Nephron (organoid): ENCODE data around the gene RAB9B.

Source experiments
- H3K27ac Mint-ChIP-seq, 3 experiments: 2 replicates each; pipeline ENCODE4 v1.8.0; 2020; ENCODE audit warnings: mixed read lengths in 3 of 3, mild to moderate bottlenecking in 2 of 3, moderate library complexity in 1 of 3
- H3K27me3 Mint-ChIP-seq: 2 replicates; pipeline ENCODE4 v1.8.0; 2021; ENCODE audit warnings: low read depth, mild to moderate bottlenecking, moderate library complexity, mixed read lengths
- H3K36me3 Mint-ChIP-seq: 2 replicates; pipeline ENCODE4 v1.8.0; 2020; ENCODE audit warnings: low read depth, mixed read lengths
- H3K4me1 Mint-ChIP-seq: 2 replicates; pipeline ENCODE4 v1.8.0; 2020; ENCODE audit warnings: mixed read lengths
- H3K4me3 Mint-ChIP-seq, 3 experiments: 2 replicates each; pipeline ENCODE4 v1.8.0; 2020; ENCODE audit warnings: mild to moderate bottlenecking in 3 of 3, mixed read lengths in 3 of 3, moderate library complexity in 2 of 3
- H3K9me3 Mint-ChIP-seq: 2 replicates; pipeline ENCODE4 v1.8.0; 2020; ENCODE audit warnings: mixed read lengths
- CTCF ChIP-seq, 3 experiments: fragments of 200-600 bp; sonication (generic); IDR thresholded peaks; one replicate each; pipeline ENCODE4 v1.5.0; 2021; ENCODE audit warnings: antibody characterized with exemption in 3 of 3; ENCODE audit not compliant: unreplicated experiment in 3 of 3

Gene RAB9B

GRCh38 chrX:103800318-103800717, 31.7 kb downstream of the RAB9B start:
- Mint-ChIP-seq H3K36me3 (no peaks in the 10 kb centered on the region), H3K27ac (no peak overlapping the region), H3K4me1 (no peaks in the 10 kb centered on the region), H3K27me3 (no peaks in the 10 kb centered on the region), H3K9me3 (no peaks in the 10 kb centered on the region), H3K4me3 (no peak overlapping the region)
- TF ChIP-seq CTCF (IDR thresholded peaks at IDR 0.05; ENCODE audit: unreplicated experiment in 3 of 3) = no peak

GRCh38 chrX:103797691-103798090, 34.4 kb downstream of the RAB9B start:
- Mint-ChIP-seq H3K9me3 (no peaks in the 10 kb centered on the region), H3K27me3 (no peaks in the 10 kb centered on the region), H3K4me3 (no peak overlapping the region), H3K36me3 (no peaks in the 10 kb centered on the region), H3K4me1 (no peaks in the 10 kb centered on the region), H3K27ac (no peak overlapping the region)
- no peak for TF ChIP-seq CTCF (IDR thresholded peaks at IDR 0.05; ENCODE audit: unreplicated experiment in 3 of 3)

DNA sequence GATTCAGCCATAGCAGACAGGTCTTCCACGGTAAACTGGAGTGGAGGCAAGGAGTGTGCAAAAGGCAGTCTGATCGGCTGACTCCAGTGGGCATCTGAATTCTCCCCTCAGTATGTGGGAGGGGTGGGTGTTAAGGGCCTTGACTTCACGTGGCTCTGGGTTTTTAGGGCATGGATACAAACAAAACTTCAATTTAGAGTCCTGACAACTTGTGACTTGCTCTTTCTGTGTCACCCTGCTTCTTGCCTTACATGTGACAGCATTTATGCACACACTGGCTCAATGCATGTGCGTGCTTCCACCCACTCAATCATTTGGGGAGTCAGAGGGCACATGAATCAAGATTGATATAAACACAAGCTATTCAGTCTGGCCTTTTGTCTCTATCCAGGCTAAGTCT, 37.9 kb downstream of the RAB9B start:
- TF ChIP-seq CTCF (IDR thresholded peaks at IDR 0.05; ENCODE audit: unreplicated experiment in 3 of 3) = no peak
- Mint-ChIP-seq H3K4me1 (no peaks in the 10 kb centered on the region), H3K27me3 (no peaks in the 10 kb centered on the region), H3K27ac (no peak overlapping the region), H3K9me3 (no peaks in the 10 kb centered on the region), H3K36me3 (no peaks in the 10 kb centered on the region), H3K4me3 (no peak overlapping the region)

DNA sequence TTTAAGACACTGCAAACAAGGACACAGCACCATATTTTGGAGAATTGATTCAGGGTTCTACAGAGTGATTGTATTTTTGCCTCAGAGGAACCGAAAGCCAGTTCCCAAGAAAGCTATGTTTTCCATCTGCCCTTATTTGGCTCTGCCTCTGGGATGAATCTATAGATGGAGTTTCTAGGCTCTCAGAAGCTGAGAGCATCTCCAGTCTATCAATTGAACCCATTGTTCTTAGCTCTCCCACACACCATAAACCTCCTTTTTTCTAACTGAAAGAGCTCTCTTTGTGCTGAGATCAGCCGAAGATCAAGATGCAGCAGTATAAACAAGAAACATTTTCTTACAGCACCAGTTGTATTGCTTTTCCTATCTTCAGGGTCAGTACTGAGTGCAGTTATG, 38.5 kb downstream of the RAB9B start:
- Mint-ChIP-seq H3K27ac (no peak overlapping the region), H3K9me3 (no peaks in the 10 kb centered on the region), H3K27me3 (no peaks in the 10 kb centered on the region), H3K4me1 (no peaks in the 10 kb centered on the region), H3K4me3 (no peak overlapping the region), H3K36me3 (no peaks in the 10 kb centered on the region)
- TF ChIP-seq CTCF (IDR thresholded peaks at IDR 0.05; ENCODE audit: unreplicated experiment in 3 of 3) = no peak

DNA sequence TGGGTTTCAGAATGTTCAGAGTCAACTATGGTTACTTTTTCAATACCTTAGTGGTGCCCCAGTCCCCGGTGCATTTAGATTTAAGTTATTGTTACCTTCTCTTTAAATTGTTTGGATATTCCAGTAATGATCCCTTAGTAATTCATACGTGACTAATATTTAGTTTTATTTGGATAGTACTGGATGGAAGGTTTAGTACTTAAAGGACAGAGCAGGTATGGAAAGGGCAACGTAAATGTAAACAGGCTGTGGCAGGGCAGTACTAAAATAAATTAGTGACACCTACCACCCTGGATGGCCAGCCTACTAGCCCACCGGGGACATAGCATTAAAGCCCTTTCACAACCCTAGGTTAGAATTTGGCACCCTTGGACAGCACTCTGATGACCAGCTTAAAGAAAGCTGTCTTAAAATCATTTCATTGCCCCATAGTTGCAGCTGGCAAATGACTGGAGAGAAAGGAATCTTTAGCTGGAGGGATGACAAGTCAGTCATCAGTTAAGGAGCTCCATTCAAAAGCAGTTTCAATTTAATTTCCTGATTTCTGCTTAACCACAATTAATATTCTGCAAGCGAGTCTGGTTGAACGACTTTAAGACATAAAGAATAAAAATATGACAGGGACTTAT, 39.0 kb downstream of the RAB9B start:
- no peak for TF ChIP-seq CTCF (IDR thresholded peaks at IDR 0.05; ENCODE audit: unreplicated experiment in 3 of 3)
- H3K4me3 Mint-ChIP-seq = no peak overlapping the region
- no peaks in the 10 kb centered on the region for H3K27me3 Mint-ChIP-seq
- H3K27ac Mint-ChIP-seq = no peak overlapping the region
- no peaks in the 10 kb centered on the region for H3K4me1 Mint-ChIP-seq
- H3K36me3 Mint-ChIP-seq = no peaks in the 10 kb centered on the region
- H3K9me3 Mint-ChIP-seq = no peaks in the 10 kb centered on the region

- H3K36me3 Mint-ChIP-seq = no peaks in the 10 kb centered on the region
- TF ChIP-seq CTCF (IDR thresholded peaks at IDR 0.05; ENCODE audit: unreplicated experiment in 3 of 3) = no peak
- H3K27ac Mint-ChIP-seq = no peak overlapping the region
- no peaks in the 10 kb centered on the region for H3K4me1 Mint-ChIP-seq
- H3K4me3 Mint-ChIP-seq = no peak overlapping the region
- H3K27me3 Mint-ChIP-seq = no peaks in the 10 kb centered on the region
- no peaks in the 10 kb centered on the region for H3K9me3 Mint-ChIP-seq
Observed at GRCh38 chrX:103791826-103792485, 40.1 kb downstream of the RAB9B start.
